Central memory CD8-positive, alpha-beta T cell (primary cell): ENCODE data around the gene PTRH2.
"Not testable (repeated sequence)": the region's sequence is repeated elsewhere in the genome, so short reads cannot be mapped to it uniquely, and the experiment has no call there.

Experiments used
- ATAC-seq: fragments of 150-1000 bp; cut with Tn5 transposase; replicated peaks from 2 replicates; pipeline ENCODE4 v1.10.0; 2022; ENCODE audit warnings: mild to moderate bottlenecking, moderate FRiP score, moderate number of reproducible peaks; ENCODE audit not compliant: poor library complexity, severe bottlenecking; ENCODE audit errors: extremely low read depth
- DNase-seq, 2 donors: peaks; one replicate each; pipeline ENCODE4 v3.0.0; 2021; ENCODE audit warnings: low spot score in 2 of 2
- H3K27ac Mint-ChIP-seq: one replicate; pipeline ENCODE4 v1.8.0; 2022; ENCODE audit warnings: low read depth, mild to moderate bottlenecking, moderate library complexity, mixed read lengths
- H3K27me3 Mint-ChIP-seq: one replicate; pipeline ENCODE4 v1.8.0; 2022; ENCODE audit warnings: mixed read lengths
- H3K36me3 Mint-ChIP-seq: one replicate; pipeline ENCODE4 v1.8.0; 2022; ENCODE audit warnings: mild to moderate bottlenecking, moderate library complexity, mixed read lengths; ENCODE audit not compliant: insufficient read depth
- H3K4me1 Mint-ChIP-seq: one replicate; pipeline ENCODE4 v1.8.0; 2022; ENCODE audit warnings: mixed read lengths
- H3K4me3 Mint-ChIP-seq: one replicate; pipeline ENCODE4 v1.8.0; 2022; ENCODE audit warnings: mild to moderate bottlenecking, moderate library complexity, mixed read lengths
- H3K9me3 Mint-ChIP-seq: one replicate; pipeline ENCODE4 v1.8.0; 2022; ENCODE audit warnings: mixed read lengths

Gene PTRH2

GRCh38 chr17:59683283-59683682, 23.9 kb downstream of the PTRH2 start:
- Mint-ChIP-seq H3K9me3 (no peaks in the 10 kb centered on the region), H3K4me1 (peaks cover 5% of the 10 kb centered on the region), H3K27ac (no peak overlapping the region), H3K27me3 (no peaks in the 10 kb centered on the region), H3K4me3 (no peak overlapping the region), H3K36me3 (peaks cover 88% of the 10 kb centered on the region)
- ATAC-seq (no peak), DNase-seq (no peak)

- Mint-ChIP-seq H3K27me3 (no peaks in the 10 kb centered on the region), H3K4me1 (no peaks in the 10 kb centered on the region), H3K27ac (peak overlapping the region; percentile 68), H3K4me3 (no peak overlapping the region), H3K9me3 (no peaks in the 10 kb centered on the region), H3K36me3 (peaks cover 80% of the 10 kb centered on the region)
- no peak for DNase-seq
- ATAC-seq = no peak
Measured at GRCh38 chr17:59680314-59680713, 26.9 kb downstream of the PTRH2 start.

DNA sequence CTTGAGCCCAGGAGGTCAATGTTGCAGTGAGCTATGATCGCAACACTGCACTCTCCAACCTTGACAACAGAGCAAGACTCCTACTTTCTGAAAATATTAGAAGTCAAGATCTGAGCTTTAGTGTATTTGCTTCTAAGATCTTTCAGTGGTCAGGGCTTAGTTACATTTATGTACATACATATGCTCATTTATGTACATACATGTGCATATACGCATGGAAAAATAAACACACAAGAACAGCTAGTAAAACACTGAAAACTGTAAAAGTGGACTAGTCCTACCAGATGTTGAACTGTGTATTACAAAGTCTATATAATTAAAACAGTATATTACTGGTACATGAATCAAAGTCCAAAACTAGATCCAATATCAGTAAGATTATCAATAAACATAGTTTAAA, 28.3 kb downstream of the PTRH2 start:
- no peaks in the 10 kb centered on the region for H3K9me3 Mint-ChIP-seq
- ATAC-seq (no peak), DNase-seq (no peak)
- H3K27ac Mint-ChIP-seq = no peak overlapping the region
- H3K4me3 Mint-ChIP-seq = no peak overlapping the region
- peaks cover 76% of the 10 kb centered on the region for H3K36me3 Mint-ChIP-seq
- H3K27me3 Mint-ChIP-seq = no peaks in the 10 kb centered on the region
- H3K4me1 Mint-ChIP-seq = peaks cover 6% of the 10 kb centered on the region

DNA sequence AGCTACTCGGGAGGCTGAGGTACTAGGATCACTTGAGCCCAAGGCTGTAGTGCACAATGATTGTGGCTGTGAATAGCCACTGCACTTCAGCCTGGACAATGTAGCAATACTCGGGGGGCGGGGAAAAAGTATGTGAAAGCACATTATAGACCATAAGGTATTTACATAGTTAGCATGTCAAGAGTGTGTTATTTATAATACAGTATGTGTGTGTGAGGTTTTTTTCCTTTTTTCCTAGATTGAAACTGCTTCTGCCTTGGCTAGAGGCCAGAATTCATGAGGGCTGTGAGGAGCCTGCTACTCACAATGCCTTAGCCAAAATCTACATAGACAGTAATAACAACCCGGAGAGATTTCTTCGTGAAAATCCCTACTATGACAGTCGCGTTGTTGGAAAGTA, 30.5 kb downstream of the PTRH2 start:
- H3K36me3 Mint-ChIP-seq = peaks cover 61% of the 10 kb centered on the region
- ATAC-seq (no peak), DNase-seq (no peak)
- no peaks in the 10 kb centered on the region for H3K9me3 Mint-ChIP-seq
- H3K27ac Mint-ChIP-seq = no peak overlapping the region
- peaks cover 6% of the 10 kb centered on the region for H3K4me1 Mint-ChIP-seq
- no peaks in the 10 kb centered on the region for H3K27me3 Mint-ChIP-seq
- no peak overlapping the region for H3K4me3 Mint-ChIP-seq

DNA sequence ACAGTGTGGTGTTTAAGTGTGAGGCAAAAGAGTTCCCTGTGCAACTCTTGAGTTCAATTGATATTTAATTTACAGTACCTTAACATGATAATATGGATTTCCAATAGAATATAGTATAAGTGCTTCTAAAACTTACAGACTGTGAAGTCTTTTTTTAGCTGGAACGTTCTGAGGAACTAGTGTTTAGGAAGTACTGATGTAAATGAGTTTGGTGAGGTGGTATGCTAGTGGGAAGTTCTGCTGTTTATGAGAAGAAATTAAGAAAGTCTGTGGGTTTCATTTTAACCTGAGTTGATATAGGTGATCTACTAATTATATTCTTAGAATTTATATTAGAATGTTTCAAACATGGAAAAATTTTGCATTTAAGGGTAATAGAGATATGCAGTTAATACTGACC, 32.0 kb downstream of the PTRH2 start:
- no peak overlapping the region for H3K4me3 Mint-ChIP-seq
- H3K36me3 Mint-ChIP-seq = peaks cover 52% of the 10 kb centered on the region
- no peak for ATAC-seq
- H3K27ac Mint-ChIP-seq = no peak overlapping the region
- H3K27me3 Mint-ChIP-seq = no peaks in the 10 kb centered on the region
- no peak for DNase-seq
- H3K4me1 Mint-ChIP-seq = peaks cover 9% of the 10 kb centered on the region
- no peaks in the 10 kb centered on the region for H3K9me3 Mint-ChIP-seq

GRCh38 chr17:59671386-59671785, 35.8 kb downstream of the PTRH2 start:
- no peak for DNase-seq
- ATAC-seq = no peak
- Mint-ChIP-seq H3K36me3 (peaks cover 50% of the 10 kb centered on the region), H3K9me3 (no peaks in the 10 kb centered on the region), H3K27me3 (no peaks in the 10 kb centered on the region), H3K4me1 (peaks cover 14% of the 10 kb centered on the region), H3K4me3 (no peak overlapping the region), H3K27ac (peak overlapping the region; percentile 45)

- H3K27ac Mint-ChIP-seq = peak overlapping the region; percentile 39
- H3K9me3 Mint-ChIP-seq = no peaks in the 10 kb centered on the region
- H3K4me1 Mint-ChIP-seq = peaks cover 13% of the 10 kb centered on the region
- H3K27me3 Mint-ChIP-seq = no peaks in the 10 kb centered on the region
- no peak overlapping the region for H3K4me3 Mint-ChIP-seq
- DNase-seq (no peak), ATAC-seq (no peak)
- peaks cover 53% of the 10 kb centered on the region for H3K36me3 Mint-ChIP-seq
Measured at GRCh38 chr17:59669944-59670343, 37.3 kb downstream of the PTRH2 start.

GRCh38 chr17:59669411-59669810, 37.8 kb downstream of the PTRH2 start:
- Mint-ChIP-seq H3K27ac (no peak overlapping the region), H3K9me3 (no peaks in the 10 kb centered on the region), H3K27me3 (no peaks in the 10 kb centered on the region), H3K4me1 (peaks cover 8% of the 10 kb centered on the region), H3K4me3 (no peak overlapping the region), H3K36me3 (peaks cover 53% of the 10 kb centered on the region)
- ATAC-seq (no peak), DNase-seq (no peak)

DNA sequence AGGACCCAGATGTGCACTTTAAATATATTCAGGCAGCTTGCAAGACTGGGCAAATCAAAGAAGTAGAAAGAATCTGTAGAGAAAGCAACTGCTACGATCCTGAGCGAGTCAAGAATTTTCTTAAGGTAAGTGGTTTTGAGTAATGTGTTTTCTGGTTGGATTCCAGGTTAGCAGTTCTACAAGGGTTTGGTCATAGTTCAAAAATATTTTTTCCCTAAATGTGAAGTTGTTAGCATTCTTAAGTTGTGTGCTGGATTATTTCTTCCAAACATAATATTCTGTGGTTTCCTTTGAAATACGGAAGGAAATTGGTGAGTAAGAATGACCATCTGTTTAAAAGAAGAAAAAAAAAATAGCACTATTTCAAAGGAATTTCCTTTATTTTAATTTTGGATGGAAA, 38.4 kb downstream of the PTRH2 start:
- Mint-ChIP-seq H3K4me3 (no peak overlapping the region), H3K27me3 (no peaks in the 10 kb centered on the region), H3K36me3 (peaks cover 58% of the 10 kb centered on the region), H3K9me3 (no peaks in the 10 kb centered on the region), H3K27ac (peak overlapping the region; percentile 13), H3K4me1 (peaks cover 8% of the 10 kb centered on the region)
- DNase-seq (no peak), ATAC-seq (no peak)

DNA sequence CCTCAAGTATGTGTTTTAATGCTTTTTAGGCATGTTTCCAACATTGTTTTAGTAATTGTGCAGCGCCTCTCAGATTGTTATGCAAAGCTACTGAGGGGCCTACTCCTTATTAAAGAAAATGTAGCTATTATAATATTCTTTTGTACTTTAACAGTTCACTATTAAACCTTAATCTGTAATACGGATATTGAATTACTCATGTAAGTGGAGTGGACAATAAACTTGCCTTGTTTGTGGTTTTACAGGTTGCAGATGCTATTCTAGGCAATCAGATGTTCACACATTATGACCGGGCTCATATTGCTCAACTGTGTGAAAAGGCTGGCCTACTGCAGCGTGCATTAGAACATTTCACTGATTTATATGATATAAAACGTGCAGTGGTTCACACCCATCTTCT, 41.0 kb downstream of the PTRH2 start:
- ATAC-seq = no peak
- H3K4me1 Mint-ChIP-seq = peaks cover 8% of the 10 kb centered on the region
- peaks cover 68% of the 10 kb centered on the region for H3K36me3 Mint-ChIP-seq
- no peak overlapping the region for H3K4me3 Mint-ChIP-seq
- no peaks in the 10 kb centered on the region for H3K9me3 Mint-ChIP-seq
- no peak for DNase-seq
- H3K27ac Mint-ChIP-seq = no peak overlapping the region
- no peaks in the 10 kb centered on the region for H3K27me3 Mint-ChIP-seq

DNA sequence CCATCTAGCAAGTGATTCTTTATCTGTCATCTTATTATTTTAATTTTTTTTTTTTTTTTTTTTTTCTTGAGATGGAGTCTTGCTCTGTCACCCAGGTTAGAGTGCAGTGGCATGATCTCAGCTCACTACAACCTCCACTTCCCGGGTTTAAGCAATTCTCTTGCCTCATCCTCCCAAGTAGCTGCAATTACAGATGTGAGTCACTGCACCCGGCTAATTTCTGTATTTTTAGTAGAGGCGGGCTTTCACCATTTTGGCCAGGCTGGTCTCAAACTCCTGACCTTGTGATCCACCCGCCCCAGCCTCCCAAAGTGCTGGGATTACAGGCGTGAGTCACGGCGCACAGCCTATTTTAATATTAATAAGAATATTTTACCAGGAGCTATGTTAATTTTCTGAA, 50.6 kb downstream of the PTRH2 start:
- H3K36me3 Mint-ChIP-seq = peaks cover 79% of the 10 kb centered on the region
- H3K4me3 Mint-ChIP-seq, DNase-seq, H3K9me3 Mint-ChIP-seq, ATAC-seq, H3K27ac Mint-ChIP-seq, H3K27me3 Mint-ChIP-seq, H3K4me1 Mint-ChIP-seq: not testable (repeated sequence)

DNA sequence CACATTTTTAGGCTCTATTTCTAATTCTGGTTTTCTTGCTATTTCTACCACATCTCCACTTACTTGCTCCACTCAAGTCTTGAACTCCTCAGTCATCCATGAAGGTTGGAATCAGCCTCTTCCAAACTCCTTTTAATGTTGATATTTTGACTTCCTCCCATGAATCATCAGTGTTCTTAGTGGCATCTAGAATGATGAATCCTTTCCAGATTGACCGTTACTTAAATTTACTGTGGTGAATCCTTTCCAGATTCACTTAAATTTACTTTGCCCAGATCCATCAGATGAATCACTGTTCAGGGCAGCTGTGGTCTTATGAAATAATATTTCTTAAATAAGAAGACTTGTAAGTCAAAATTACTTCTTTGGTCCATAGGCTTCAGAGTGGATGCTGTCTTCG, 55.1 kb downstream of the PTRH2 start:
- H3K9me3 Mint-ChIP-seq = no peaks in the 10 kb centered on the region
- ATAC-seq = no peak
- no peaks in the 10 kb centered on the region for H3K27me3 Mint-ChIP-seq
- peak overlapping the region; percentile 4 for H3K27ac Mint-ChIP-seq
- no peak for DNase-seq
- peaks cover 63% of the 10 kb centered on the region for H3K36me3 Mint-ChIP-seq
- peaks cover 36% of the 10 kb centered on the region for H3K4me1 Mint-ChIP-seq
- H3K4me3 Mint-ChIP-seq = no peak overlapping the region

GRCh38 chr17:59651346-59651745, 55.9 kb downstream of the PTRH2 start:
- peak; percentile 94 for ATAC-seq
- H3K36me3 Mint-ChIP-seq = peaks cover 67% of the 10 kb centered on the region
- H3K27ac Mint-ChIP-seq = peak overlapping the region; percentile 4
- H3K4me3 Mint-ChIP-seq = no peak overlapping the region
- no peak for DNase-seq
- H3K4me1 Mint-ChIP-seq = peaks cover 43% of the 10 kb centered on the region
- no peaks in the 10 kb centered on the region for H3K27me3 Mint-ChIP-seq
- H3K9me3 Mint-ChIP-seq = no peaks in the 10 kb centered on the region

DNA sequence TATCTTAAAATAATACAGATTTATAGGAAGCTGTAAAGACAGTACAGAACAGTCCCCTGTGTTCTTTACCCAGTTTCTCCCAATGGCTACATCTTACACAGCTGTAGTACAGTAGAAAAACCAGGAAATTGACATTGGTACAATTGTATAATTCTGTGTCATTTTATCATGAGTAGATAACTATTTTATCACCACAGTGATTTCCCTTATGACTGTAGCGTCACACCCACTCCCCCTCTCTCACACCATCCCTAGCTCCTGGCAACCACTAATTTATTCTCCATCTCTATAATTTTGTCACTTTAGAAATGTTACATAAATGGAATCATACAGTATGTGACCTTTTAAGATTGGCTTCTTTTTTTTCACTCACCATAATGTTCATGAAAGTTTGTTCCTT, 56.6 kb downstream of the PTRH2 start:
- Mint-ChIP-seq H3K36me3 (peaks cover 62% of the 10 kb centered on the region), H3K4me1 (peaks cover 44% of the 10 kb centered on the region), H3K9me3 (no peaks in the 10 kb centered on the region), H3K27me3 (no peaks in the 10 kb centered on the region), H3K27ac (no peak overlapping the region), H3K4me3 (no peak overlapping the region)
- no peak for ATAC-seq
- DNase-seq = no peak
